ENCODE measurements around the gene FUT8. TPM values are rescaled to one million over a fixed set of nuclear protein-coding genes. Genes with fewer than 3 reads are reported as not detected.

The FUT8 gene
- total RNA-seq, 1 experiment from 2014 or later: 42.3 TPM

DNA sequence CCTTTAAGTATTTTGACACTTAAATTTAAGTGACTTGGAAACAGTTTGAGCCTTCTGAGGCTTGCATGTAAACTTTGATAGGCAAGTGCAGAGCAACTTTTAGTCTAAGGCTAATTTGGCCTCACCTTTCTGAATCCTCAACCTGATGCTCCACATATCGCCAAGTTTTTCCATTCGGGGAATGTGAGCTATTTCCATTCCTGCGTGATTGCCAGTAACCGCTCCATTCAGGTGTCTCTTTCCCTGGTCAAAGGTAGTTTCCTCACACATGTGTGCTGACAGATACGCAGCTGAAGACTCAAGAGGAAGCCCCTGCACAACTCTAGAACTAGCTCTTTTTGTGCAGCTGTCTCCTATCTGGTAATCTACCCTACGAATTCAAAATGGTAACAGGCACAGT lies 25.4 kb upstream of the FUT8 start:
- BruUV-seq (replicated peaks): no TSS peak
- no peak for DNase-seq (ENCODE audit: low read depth, low spot score)
- ChIA-PET RAD21 (ENCODE audit: low non-redundant PET in 1 of 2, low total read pairs in 2 of 2, uncharacterized antibody in 2 of 2, unreplicated experiment in 2 of 2) (no interaction called here), POLR2A (interaction anchor here (1.2 kb wide), 1 partner anchor 24 kb away, joined by 3 read pairs; no protein-coding TSS in a partner anchor), CTCF (no interaction called here)
- H3K27ac ChIP-seq (ENCODE audit: low read depth, low read length): no peak overlapping the region
- H3K9me3 ChIP-seq (ENCODE audit: control insufficient read depth in 1 of 2, insufficient read depth in 1 of 2, low read depth in 1 of 2, low read length in 2 of 2): no peaks in the 10 kb centered on the region
- no peaks in the 10 kb centered on the region for H3K27me3 ChIP-seq (ENCODE audit: insufficient read depth, low read length)
- TF ChIP-seq EZH2 (IDR thresholded peaks at IDR 0.05): no peak
- TF ChIP-seq, protein P1, sequence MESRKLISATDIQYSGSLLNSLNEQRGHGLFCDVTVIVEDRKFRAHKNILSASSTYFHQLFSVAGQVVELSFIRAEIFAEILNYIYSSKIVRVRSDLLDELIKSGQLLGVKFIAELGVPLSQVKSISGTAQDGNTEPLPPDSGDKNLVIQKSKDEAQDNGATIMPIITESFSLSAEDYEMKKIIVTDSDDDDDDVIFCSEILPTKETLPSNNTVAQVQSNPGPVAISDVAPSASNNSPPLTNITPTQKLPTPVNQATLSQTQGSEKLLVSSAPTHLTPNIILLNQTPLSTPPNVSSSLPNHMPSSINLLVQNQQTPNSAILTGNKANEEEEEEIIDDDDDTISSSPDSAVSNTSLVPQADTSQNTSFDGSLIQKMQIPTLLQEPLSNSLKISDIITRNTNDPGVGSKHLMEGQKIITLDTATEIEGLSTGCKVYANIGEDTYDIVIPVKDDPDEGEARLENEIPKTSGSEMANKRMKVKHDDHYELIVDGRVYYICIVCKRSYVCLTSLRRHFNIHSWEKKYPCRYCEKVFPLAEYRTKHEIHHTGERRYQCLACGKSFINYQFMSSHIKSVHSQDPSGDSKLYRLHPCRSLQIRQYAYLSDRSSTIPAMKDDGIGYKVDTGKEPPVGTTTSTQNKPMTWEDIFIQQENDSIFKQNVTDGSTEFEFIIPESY (IDR thresholded peaks at IDR 0.05; ENCODE audit: extremely low read depth, insufficient replicate concordance, low read length): no peak
- TF ChIP-seq POLR2AphosphoS5 (IDR thresholded peaks at IDR 0.05; ENCODE audit: low read depth, low read length): no peak
- TF ChIP-seq SP1 (IDR thresholded peaks at IDR 0.05; ENCODE audit: low read depth): no peak
- TF ChIP-seq POLR2A (IDR thresholded peaks at IDR 0.05; ENCODE audit: borderline replicate concordance, extremely low read depth, insufficient read depth, insufficient read length): no peak
- TF ChIP-seq, protein P2, sequence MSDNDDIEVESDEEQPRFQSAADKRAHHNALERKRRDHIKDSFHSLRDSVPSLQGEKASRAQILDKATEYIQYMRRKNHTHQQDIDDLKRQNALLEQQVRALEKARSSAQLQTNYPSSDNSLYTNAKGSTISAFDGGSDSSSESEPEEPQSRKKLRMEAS (IDR thresholded peaks at IDR 0.05): no peak
- TF ChIP-seq TCF7L2 (IDR thresholded peaks at IDR 0.05; ENCODE audit: borderline replicate concordance, extremely low read depth, insufficient read depth, insufficient read length): no peak
- no peak for TF ChIP-seq ELF1 (IDR thresholded peaks at IDR 0.05; ENCODE audit: borderline replicate concordance, low read depth)
- TF ChIP-seq CBX3 (IDR thresholded peaks at IDR 0.05; ENCODE audit: low read depth): no peak
- H3K79me2 ChIP-seq (ENCODE audit: insufficient read depth, low read length): no peaks in the 10 kb centered on the region
- no peaks in the 10 kb centered on the region for H3K9me2 ChIP-seq (ENCODE audit: insufficient read depth)
- no peaks in the 10 kb centered on the region for H3K4me1 ChIP-seq (ENCODE audit: control insufficient read depth in 1 of 2, insufficient read depth in 2 of 2, low read length in 2 of 2)
- H3K4me3 ChIP-seq (replicated peaks in 1 of 2; ENCODE audit: low read depth in 1 of 2, low read length in 2 of 2): no peak overlapping the region
- no peak overlapping the region for H2AFZ ChIP-seq (ENCODE audit: low read depth, low read length, poor library complexity, severe bottlenecking)
- H3K36me3 ChIP-seq (ENCODE audit: control insufficient read depth in 1 of 2, insufficient read depth in 2 of 2, low read length in 2 of 2): no peaks in the 10 kb centered on the region
- no peak overlapping the region for H3K9ac ChIP-seq (ENCODE audit: low read length)
- H3K4me2 ChIP-seq (ENCODE audit: low read length): no peak overlapping the region
- intact Hi-C loops (cut with micrococcal nuclease): no loop called here
- H4K20me1 ChIP-seq (ENCODE audit: insufficient read depth): no peaks in the 10 kb centered on the region
- ATAC-seq: no peak

All from HCT116 (cell line).